WTC11 (cell line): ENCODE results near the gene LAMA2. TPM values are rescaled to one million over a fixed set of nuclear protein-coding genes. Genes with fewer than 3 reads are reported as not detected.

Experiments used
- ATAC-seq: fragments of 200-7000 bp; cut with Tn5 transposase; 2 replicates; pipeline ENCODE4 v1.10.0; 2021; ENCODE audit warnings: mild to moderate bottlenecking, moderate library complexity
- CTCF ChIA-PET: fragments of 300-600 bp; sonication (Branson Sonifier 250); formaldehyde crosslinking; loops from one replicate; lab custom pipeline; 2021; ENCODE audit warnings: antibody characterized with exemption; lab: Charles Lee
- POLR2A ChIA-PET: fragments of 350-600 bp; sonication (Branson Sonifier 250); formaldehyde crosslinking; loops from one replicate; lab custom pipeline; 2021; ENCODE audit warnings: antibody characterized with exemption; lab: Charles Lee
- DNase-seq: peaks from one replicate; pipeline ENCODE4 v3.0.0; 2021; ENCODE audit warnings: low spot score
- H3K27ac Mint-ChIP-seq: 2 replicates; pipeline ENCODE4 v1.8.0; 2021; ENCODE audit warnings: mixed read lengths
- H3K27me3 Mint-ChIP-seq: 2 replicates; pipeline ENCODE4 v1.8.0; 2021; ENCODE audit warnings: low read depth, mild to moderate bottlenecking, moderate library complexity, mixed read lengths
- H3K36me3 Mint-ChIP-seq: 2 replicates; pipeline ENCODE4 v1.8.0; 2021; ENCODE audit warnings: mixed read lengths
- H3K4me1 Mint-ChIP-seq: 2 replicates; pipeline ENCODE4 v1.8.0; 2022; ENCODE audit warnings: mixed read lengths
- H3K4me3 Mint-ChIP-seq: 2 replicates; pipeline ENCODE4 v1.8.0; 2021; ENCODE audit warnings: mild to moderate bottlenecking, moderate library complexity, mixed read lengths
- H3K9me3 Mint-ChIP-seq: 2 replicates; pipeline ENCODE4 v1.8.0; 2021; ENCODE audit warnings: mixed read lengths
- GRHL2 ChIP-seq: fragments of 250-450 bp; sonication (Bioruptor Pico); IDR thresholded peaks from 2 replicates; pipeline ENCODE4 v1.8.0; 2022; ENCODE audit warnings: mild to moderate bottlenecking, moderate library complexity; ENCODE audit not compliant: insufficient replicate concordance, severe bottlenecking
- JAZF1 ChIP-seq: fragments of 250-450 bp; sonication (Bioruptor Pico); IDR thresholded peaks from 2 replicates; pipeline ENCODE4 v1.9.0; 2021; ENCODE audit warnings: moderate library complexity, mild to moderate bottlenecking, inconsistent platforms
- JUN ChIP-seq: sonication (generic); formaldehyde crosslinking; IDR thresholded peaks from 2 replicates; pipeline ENCODE4 v1.8.0; 2023; ENCODE audit warnings: mild to moderate bottlenecking, missing genetic modification reagents
- MXD4 ChIP-seq: fragments of 250-450 bp; sonication (Bioruptor Pico); IDR thresholded peaks from 2 replicates; pipeline ENCODE4 v1.8.0; 2021; ENCODE audit warnings: mild to moderate bottlenecking, moderate library complexity, borderline replicate concordance
- NR2C2 ChIP-seq: sonication (generic); formaldehyde crosslinking; IDR thresholded peaks from 2 replicates; pipeline ENCODE4 v1.8.0; 2022; ENCODE audit warnings: mild to moderate bottlenecking, missing genetic modification reagents
- SMAD3 ChIP-seq: sonication (generic); formaldehyde crosslinking; IDR thresholded peaks from 2 replicates; pipeline ENCODE4 v1.8.0; 2022; ENCODE audit warnings: missing genetic modification reagents, mild to moderate bottlenecking, borderline replicate concordance
- TCF7 ChIP-seq: sonication (generic); formaldehyde crosslinking; IDR thresholded peaks from 2 replicates; pipeline ENCODE4 v1.8.0; 2022; ENCODE audit warnings: mild to moderate bottlenecking, low read depth, missing genetic modification reagents, moderate library complexity
- TEAD4 ChIP-seq: sonication (generic); formaldehyde crosslinking; IDR thresholded peaks from 2 replicates; pipeline ENCODE4 v1.8.0; 2022; ENCODE audit warnings: mild to moderate bottlenecking, missing genetic modification reagents
- ZNF121 ChIP-seq: sonication (generic); formaldehyde crosslinking; IDR thresholded peaks from 2 replicates; pipeline ENCODE4 v1.8.0; 2023; ENCODE audit warnings: missing genetic modification reagents
- ZNF219 ChIP-seq: sonication (generic); formaldehyde crosslinking; IDR thresholded peaks from 2 replicates; pipeline ENCODE4 v1.8.0; 2023; ENCODE audit warnings: missing genetic modification reagents, mild to moderate bottlenecking, borderline replicate concordance
- total RNA-seq: library from RNA; stranded (reverse); gene quantifications from 3 replicates; pipeline ENCODE4 v1.2.3, GENCODE V29; 2021
- TF ChIP-seq, protein P1 (sequence below): sonication (generic); formaldehyde crosslinking; IDR thresholded peaks from 2 replicates; pipeline ENCODE4 v1.8.1; 2023; ENCODE audit warnings: mild to moderate bottlenecking, moderate library complexity, missing genetic modification reagents
- TF ChIP-seq, protein P2 (sequence below): sonication (generic); formaldehyde crosslinking; IDR thresholded peaks from 2 replicates; pipeline ENCODE4 v1.8.0; 2022; ENCODE audit warnings: mild to moderate bottlenecking, missing genetic modification reagents
- TF ChIP-seq, protein P3 (sequence below): sonication (generic); formaldehyde crosslinking; IDR thresholded peaks from 2 replicates; pipeline ENCODE4 v1.8.0; 2023; ENCODE audit warnings: missing genetic modification reagents
- TF ChIP-seq, protein P4 (sequence below): fragments of 250-450 bp; sonication (Bioruptor Pico); IDR thresholded peaks from 2 replicates; pipeline ENCODE4 v2.1.2; 2022; ENCODE audit warnings: mild to moderate bottlenecking, moderate library complexity
- TF ChIP-seq, protein P5 (sequence below): fragments of 250-450 bp; sonication (Bioruptor Pico); IDR thresholded peaks from 2 replicates; pipeline ENCODE4 v1.9.0; 2021; ENCODE audit warnings: mild to moderate bottlenecking
- TF ChIP-seq, protein P6 (sequence below): fragments of 250-450 bp; sonication (Bioruptor Pico); conservative IDR thresholded peaks from 2 replicates; pipeline ENCODE4 v1.9.0; 2021; ENCODE audit warnings: mild to moderate bottlenecking

LAMA2 gene
- total RNA-seq, 1 experiment from 2014 or later = 6.6 TPM

DNA sequence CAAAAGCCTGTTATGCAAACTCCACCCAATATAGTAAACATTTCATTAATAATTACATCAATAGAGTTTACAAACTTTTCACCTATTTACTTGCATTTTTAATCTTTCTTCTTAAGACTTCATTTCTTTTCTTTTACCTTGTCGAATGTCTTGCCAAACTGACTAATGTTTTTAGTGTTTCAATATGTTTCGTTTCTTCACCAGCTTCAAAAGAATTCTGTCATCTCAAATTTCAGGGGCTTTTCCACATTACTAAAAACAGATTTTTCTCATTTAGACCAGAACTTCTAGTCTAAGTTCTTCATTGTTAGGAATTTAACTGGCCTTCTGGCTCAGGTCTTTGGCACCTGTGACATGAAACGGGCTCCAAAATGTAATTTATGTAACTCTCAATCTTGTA is 630.5 kb downstream of the LAMA2 start:
- H3K4me3 Mint-ChIP-seq = no peak overlapping the region
- POLR2A ChIA-PET = no interaction called here
- ATAC-seq = no peak
- no peaks in the 10 kb centered on the region for H3K9me3 Mint-ChIP-seq
- H3K36me3 Mint-ChIP-seq = no peaks in the 10 kb centered on the region
- peaks cover 10% of the 10 kb centered on the region for H3K4me1 Mint-ChIP-seq
- DNase-seq = no peak
- CTCF ChIA-PET = no interaction called here
- TF ChIP-seq, protein P1, sequence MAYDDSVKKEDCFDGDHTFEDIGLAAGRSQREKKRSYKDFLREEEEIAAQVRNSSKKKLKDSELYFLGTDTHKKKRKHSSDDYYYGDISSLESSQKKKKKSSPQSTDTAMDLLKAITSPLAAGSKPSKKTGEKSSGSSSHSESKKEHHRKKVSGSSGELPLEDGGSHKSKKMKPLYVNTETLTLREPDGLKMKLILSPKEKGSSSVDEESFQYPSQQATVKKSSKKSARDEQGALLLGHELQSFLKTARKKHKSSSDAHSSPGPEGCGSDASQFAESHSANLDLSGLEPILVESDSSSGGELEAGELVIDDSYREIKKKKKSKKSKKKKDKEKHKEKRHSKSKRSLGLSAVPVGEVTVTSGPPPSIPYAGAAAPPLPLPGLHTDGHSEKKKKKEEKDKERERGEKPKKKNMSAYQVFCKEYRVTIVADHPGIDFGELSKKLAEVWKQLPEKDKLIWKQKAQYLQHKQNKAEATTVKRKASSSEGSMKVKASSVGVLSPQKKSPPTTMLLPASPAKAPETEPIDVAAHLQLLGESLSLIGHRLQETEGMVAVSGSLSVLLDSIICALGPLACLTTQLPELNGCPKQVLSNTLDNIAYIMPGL (CRISPR knock-in tag) = no peak
- no peak for TF ChIP-seq TEAD4 (CRISPR knock-in tag)
- TF ChIP-seq ZNF219 (CRISPR knock-in tag) = no peak
- no peak for TF ChIP-seq ZNF121
- TF ChIP-seq GRHL2 = no peak
- TF ChIP-seq, protein P2, sequence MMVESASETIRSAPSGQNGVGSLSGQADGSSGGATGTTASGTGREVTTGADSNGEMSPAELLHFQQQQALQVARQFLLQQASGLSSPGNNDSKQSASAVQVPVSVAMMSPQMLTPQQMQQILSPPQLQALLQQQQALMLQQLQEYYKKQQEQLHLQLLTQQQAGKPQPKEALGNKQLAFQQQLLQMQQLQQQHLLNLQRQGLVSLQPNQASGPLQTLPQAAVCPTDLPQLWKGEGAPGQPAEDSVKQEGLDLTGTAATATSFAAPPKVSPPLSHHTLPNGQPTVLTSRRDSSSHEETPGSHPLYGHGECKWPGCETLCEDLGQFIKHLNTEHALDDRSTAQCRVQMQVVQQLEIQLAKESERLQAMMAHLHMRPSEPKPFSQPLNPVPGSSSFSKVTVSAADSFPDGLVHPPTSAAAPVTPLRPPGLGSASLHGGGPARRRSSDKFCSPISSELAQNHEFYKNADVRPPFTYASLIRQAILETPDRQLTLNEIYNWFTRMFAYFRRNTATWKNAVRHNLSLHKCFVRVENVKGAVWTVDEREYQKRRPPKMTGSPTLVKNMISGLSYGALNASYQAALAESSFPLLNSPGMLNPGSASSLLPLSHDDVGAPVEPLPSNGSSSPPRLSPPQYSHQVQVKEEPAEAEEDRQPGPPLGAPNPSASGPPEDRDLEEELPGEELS (CRISPR knock-in tag) = no peak
- TF ChIP-seq, protein P3, sequence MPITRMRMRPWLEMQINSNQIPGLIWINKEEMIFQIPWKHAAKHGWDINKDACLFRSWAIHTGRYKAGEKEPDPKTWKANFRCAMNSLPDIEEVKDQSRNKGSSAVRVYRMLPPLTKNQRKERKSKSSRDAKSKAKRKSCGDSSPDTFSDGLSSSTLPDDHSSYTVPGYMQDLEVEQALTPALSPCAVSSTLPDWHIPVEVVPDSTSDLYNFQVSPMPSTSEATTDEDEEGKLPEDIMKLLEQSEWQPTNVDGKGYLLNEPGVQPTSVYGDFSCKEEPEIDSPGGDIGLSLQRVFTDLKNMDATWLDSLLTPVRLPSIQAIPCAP (CRISPR knock-in tag) = no peak
- TF ChIP-seq, protein P4, sequence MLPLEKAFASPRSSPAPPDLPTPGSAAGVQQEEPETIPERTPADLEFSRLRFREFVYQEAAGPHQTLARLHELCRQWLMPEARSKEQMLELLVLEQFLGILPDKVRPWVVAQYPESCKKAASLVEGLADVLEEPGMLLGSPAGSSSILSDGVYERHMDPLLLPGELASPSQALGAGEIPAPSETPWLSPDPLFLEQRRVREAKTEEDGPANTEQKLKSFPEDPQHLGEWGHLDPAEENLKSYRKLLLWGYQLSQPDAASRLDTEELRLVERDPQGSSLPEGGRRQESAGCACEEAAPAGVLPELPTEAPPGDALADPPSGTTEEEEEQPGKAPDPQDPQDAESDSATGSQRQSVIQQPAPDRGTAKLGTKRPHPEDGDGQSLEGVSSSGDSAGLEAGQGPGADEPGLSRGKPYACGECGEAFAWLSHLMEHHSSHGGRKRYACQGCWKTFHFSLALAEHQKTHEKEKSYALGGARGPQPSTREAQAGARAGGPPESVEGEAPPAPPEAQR (CRISPR knock-in tag) = no peak
- no peak overlapping the region for H3K27ac Mint-ChIP-seq
- H3K27me3 Mint-ChIP-seq = no peaks in the 10 kb centered on the region

DNA sequence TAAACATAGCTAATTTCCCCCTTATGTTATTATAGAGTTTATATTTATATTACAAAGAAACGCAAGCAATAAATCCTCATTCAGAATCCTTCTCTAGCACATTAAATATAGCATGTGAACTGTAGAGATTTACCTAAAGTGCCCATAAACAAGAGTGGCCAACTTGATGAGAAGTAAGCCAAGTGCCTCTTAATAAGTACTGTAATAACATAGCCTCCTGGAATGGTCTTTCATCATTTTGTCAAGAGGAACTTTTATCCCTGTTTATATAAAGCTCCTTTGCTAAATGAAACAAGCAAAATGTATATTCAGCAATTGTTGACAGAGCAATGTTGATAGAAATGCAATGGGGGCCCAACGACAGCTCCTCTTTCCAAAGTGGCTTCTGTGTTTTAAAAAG is 632.1 kb downstream of the LAMA2 start:
- H3K4me1 Mint-ChIP-seq = peaks cover 10% of the 10 kb centered on the region
- TF ChIP-seq MXD4 (CRISPR knock-in tag) (no peak), NR2C2 (CRISPR knock-in tag) (no peak), TCF7 (CRISPR knock-in tag) (no peak), JAZF1 (no peak), JUN (no peak), SMAD3 (CRISPR knock-in tag) (no peak)
- TF ChIP-seq, protein P2 (CRISPR knock-in tag) = no peak
- TF ChIP-seq, protein P4 (CRISPR knock-in tag) = no peak
- TF ChIP-seq, protein P5, sequence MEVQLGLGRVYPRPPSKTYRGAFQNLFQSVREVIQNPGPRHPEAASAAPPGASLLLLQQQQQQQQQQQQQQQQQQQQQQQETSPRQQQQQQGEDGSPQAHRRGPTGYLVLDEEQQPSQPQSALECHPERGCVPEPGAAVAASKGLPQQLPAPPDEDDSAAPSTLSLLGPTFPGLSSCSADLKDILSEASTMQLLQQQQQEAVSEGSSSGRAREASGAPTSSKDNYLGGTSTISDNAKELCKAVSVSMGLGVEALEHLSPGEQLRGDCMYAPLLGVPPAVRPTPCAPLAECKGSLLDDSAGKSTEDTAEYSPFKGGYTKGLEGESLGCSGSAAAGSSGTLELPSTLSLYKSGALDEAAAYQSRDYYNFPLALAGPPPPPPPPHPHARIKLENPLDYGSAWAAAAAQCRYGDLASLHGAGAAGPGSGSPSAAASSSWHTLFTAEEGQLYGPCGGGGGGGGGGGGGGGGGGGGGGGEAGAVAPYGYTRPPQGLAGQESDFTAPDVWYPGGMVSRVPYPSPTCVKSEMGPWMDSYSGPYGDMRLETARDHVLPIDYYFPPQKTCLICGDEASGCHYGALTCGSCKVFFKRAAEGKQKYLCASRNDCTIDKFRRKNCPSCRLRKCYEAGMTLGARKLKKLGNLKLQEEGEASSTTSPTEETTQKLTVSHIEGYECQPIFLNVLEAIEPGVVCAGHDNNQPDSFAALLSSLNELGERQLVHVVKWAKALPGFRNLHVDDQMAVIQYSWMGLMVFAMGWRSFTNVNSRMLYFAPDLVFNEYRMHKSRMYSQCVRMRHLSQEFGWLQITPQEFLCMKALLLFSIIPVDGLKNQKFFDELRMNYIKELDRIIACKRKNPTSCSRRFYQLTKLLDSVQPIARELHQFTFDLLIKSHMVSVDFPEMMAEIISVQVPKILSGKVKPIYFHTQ (CRISPR knock-in tag) = no peak
- TF ChIP-seq, protein P6, sequence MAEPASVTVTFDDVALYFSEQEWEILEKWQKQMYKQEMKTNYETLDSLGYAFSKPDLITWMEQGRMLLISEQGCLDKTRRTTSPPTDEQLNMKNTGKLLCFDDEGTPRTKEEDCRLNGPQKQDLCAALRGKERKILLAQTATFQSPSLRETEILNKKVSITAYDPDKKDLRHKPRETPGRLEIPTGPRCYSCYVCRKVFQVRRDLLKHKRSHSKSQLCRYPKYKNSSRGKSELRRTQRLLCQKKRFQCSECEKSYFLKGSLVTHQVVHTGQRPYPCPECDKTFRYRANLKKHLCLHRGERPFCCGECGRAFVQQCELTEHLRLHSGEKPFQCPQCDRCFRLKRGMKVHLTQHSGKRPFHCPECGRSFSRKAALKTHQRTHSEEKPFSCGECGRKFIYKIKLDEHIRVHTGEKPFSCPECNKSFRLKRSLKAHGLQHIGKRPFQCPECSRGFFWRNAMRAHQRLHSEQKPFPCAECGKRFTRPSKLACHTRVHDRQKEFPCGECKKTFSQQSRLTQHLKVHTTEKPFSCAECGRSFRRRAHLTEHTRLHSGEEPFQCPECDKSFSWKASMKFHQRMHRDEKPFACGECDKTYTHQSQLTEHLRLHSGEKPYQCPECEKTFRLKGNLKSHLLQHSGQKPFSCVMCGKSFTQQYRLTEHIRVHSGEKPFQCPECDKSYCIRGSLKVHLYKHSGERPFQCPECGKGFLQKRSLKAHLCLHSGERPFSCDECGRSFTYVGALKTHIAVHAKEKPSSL (CRISPR knock-in tag) = no peak
- ChIA-PET POLR2A (no interaction called here), CTCF (interaction anchor here (0.9 kb wide), 1 partner anchor 16 kb away, joined by 4 read pairs; no protein-coding TSS in a partner anchor)
- DNase-seq (no peak), ATAC-seq (no peak)
- H3K36me3 Mint-ChIP-seq = no peaks in the 10 kb centered on the region
- no peak overlapping the region for H3K27ac Mint-ChIP-seq
- H3K4me3 Mint-ChIP-seq = no peak overlapping the region
- no peaks in the 10 kb centered on the region for H3K9me3 Mint-ChIP-seq
- H3K27me3 Mint-ChIP-seq = no peaks in the 10 kb centered on the region
